PC-3 (cell line): Measurements from ENCODE around the gene KAZN. TPM values are rescaled to one million over a fixed set of nuclear protein-coding genes. Genes with fewer than 3 reads are reported as not detected.

Experiments used
- ATAC-seq: fragments of 200-7000 bp; cut with Tn5 transposase; 2 replicates; pipeline ENCODE4 v1.9.1; 2020; ENCODE audit warnings: mild to moderate bottlenecking, moderate library complexity
- BruUV-seq: library from RNA; stranded (reverse); fragments of 400-500 nt; replicated peaks from 2 replicates; lab custom pipeline; 2021; lab: Mats Ljungman, UMichigan
- CTCF ChIA-PET: fragments of 300-600 bp; sonication (Branson Sonifier 250); formaldehyde crosslinking; loops from one replicate; lab custom pipeline; 2022; ENCODE audit warnings: antibody characterized with exemption; lab: Charles Lee
- POLR2A ChIA-PET: fragments of 300-600 bp; sonication (Branson Sonifier 250); formaldehyde crosslinking; loops from one replicate; lab custom pipeline; 2022; ENCODE audit warnings: antibody characterized with exemption; ENCODE audit not compliant: unreplicated experiment; lab: Charles Lee
- DNase-seq: peaks from one replicate; pipeline ENCODE4 v3.0.0-alpha.2; 2015
- H2AFZ ChIP-seq: fragments of 300-600 bp; sonication (generic); 2 replicates; pipeline ENCODE4 v1.6.0; 2016; ENCODE audit warnings: antibody characterized with exemption, low read length
- H3F3A ChIP-seq: fragments of 300-600 bp; sonication (generic); one replicate; pipeline ENCODE4 v1.6.0; 2017; ENCODE audit warnings: antibody characterized with exemption, low read length, control low read depth, mild to moderate bottlenecking; ENCODE audit not compliant: unreplicated experiment
- H3K27ac ChIP-seq: fragments of 300-600 bp; sonication (generic); 2 replicates; pipeline ENCODE4 v1.5.1; 2016; ENCODE audit warnings: mild to moderate bottlenecking, low read length
- H3K27me3 ChIP-seq: fragments of 300-600 bp; sonication (generic); 2 replicates; pipeline ENCODE4 v1.6.1; 2016; ENCODE audit warnings: low read length, mixed read lengths
- H3K36me3 ChIP-seq: fragments of 300-600 bp; sonication (generic); 2 replicates; pipeline ENCODE4 v1.6.1; 2016; ENCODE audit warnings: low read depth, mixed run types, low read length, mixed read lengths
- H3K4me1 ChIP-seq: fragments of 300-600 bp; sonication (generic); 2 replicates; pipeline ENCODE4 v1.5.1; 2016; ENCODE audit warnings: low read length; ENCODE audit not compliant: insufficient read depth
- H3K4me2 ChIP-seq: fragments of 300-600 bp; sonication (generic); 2 replicates; pipeline ENCODE4 v1.6.0; 2016; ENCODE audit warnings: low read length
- H3K4me3 ChIP-seq: fragments of 300-600 bp; sonication (generic); 2 replicates; pipeline ENCODE4 v1.5.1; 2016; ENCODE audit warnings: mild to moderate bottlenecking, low read length, mixed read lengths
- H3K79me2 ChIP-seq: fragments of 300-600 bp; sonication (generic); 2 replicates; pipeline ENCODE4 v1.6.1; 2017; ENCODE audit warnings: low read length, mixed read lengths
- H3K9ac ChIP-seq: fragments of 300-600 bp; sonication (generic); 2 replicates; pipeline ENCODE4 v1.6.0; 2016; ENCODE audit warnings: mild to moderate bottlenecking, low read length
- H3K9me2 ChIP-seq: fragments of 300-600 bp; sonication (generic); replicated peaks from 2 replicates; pipeline ENCODE4 v1.6.1; 2016; ENCODE audit warnings: mixed run types, low read length, mixed read lengths
- H3K9me3 ChIP-seq: fragments of 300-600 bp; sonication (generic); 2 replicates; pipeline ENCODE4 v1.6.1; 2016; ENCODE audit warnings: low read length, mixed read lengths
- H4K20me1 ChIP-seq: fragments of 300-600 bp; sonication (generic); 2 replicates; pipeline ENCODE4 v1.6.1; 2016; ENCODE audit warnings: low read length, mixed read lengths
- CTCF ChIP-seq: fragments of 300-600 bp; sonication (generic); conservative IDR thresholded peaks from 2 replicates; pipeline ENCODE4 v1.5.1; 2017; ENCODE audit warnings: antibody characterized with exemption, low read depth, mild to moderate bottlenecking, low read length
- EZH2 ChIP-seq: fragments of 300-600 bp; sonication (generic); IDR thresholded peaks from one replicate; pipeline ENCODE4 v1.6.1; 2017; ENCODE audit warnings: antibody characterized with exemption, mild to moderate bottlenecking, low read length; ENCODE audit not compliant: unreplicated experiment
- EZH2phosphoT487 ChIP-seq: fragments of 300-600 bp; sonication (generic); IDR thresholded peaks from 2 replicates; pipeline ENCODE4 v1.6.1; 2018; ENCODE audit warnings: mild to moderate bottlenecking, antibody characterized with exemption, low read length, borderline replicate concordance
- intact Hi-C: fragments of 100-400 bp; cut with micrococcal nuclease; formaldehyde crosslinking; loops from 2 replicates; pipeline ENCODE4 v1.9.0; 2023
- total RNA-seq: library from RNA; depleted of rRNA; stranded (reverse); fragments of >200 nt; gene quantifications from 2 replicates; pipeline ENCODE4 v1.2.3, GENCODE V29; 2014

Gene KAZN
- total RNA-seq, 1 experiment from 2014 or later: 2.0 TPM

GRCh38 chr1:15004396-15004795 is 405.9 kb downstream of the KAZN start:
- H3F3A ChIP-seq: no peaks in the 10 kb centered on the region
- ChIA-PET CTCF (no interaction called here), POLR2A (no interaction called here)
- H3K27ac ChIP-seq: no peak overlapping the region
- ATAC-seq (no peak), DNase-seq (peak; percentile 4)
- BruUV-seq: no TSS peak
- H3K4me2 ChIP-seq: no peak overlapping the region
- no peaks in the 10 kb centered on the region for H3K27me3 ChIP-seq
- H3K36me3 ChIP-seq: no peaks in the 10 kb centered on the region
- H2AFZ ChIP-seq: no peak overlapping the region
- no peak for TF ChIP-seq EZH2
- TF ChIP-seq EZH2phosphoT487: no peak
- no peak for TF ChIP-seq CTCF
- no peaks in the 10 kb centered on the region for H3K79me2 ChIP-seq
- H3K4me1 ChIP-seq: no peaks in the 10 kb centered on the region
- no peaks in the 10 kb centered on the region for H3K9me2 ChIP-seq
- no peaks in the 10 kb centered on the region for H4K20me1 ChIP-seq
- intact Hi-C loops: no loop called here
- no peak overlapping the region for H3K4me3 ChIP-seq
- H3K9ac ChIP-seq: no peak overlapping the region
- H3K9me3 ChIP-seq: no peaks in the 10 kb centered on the region

- CTCF ChIA-PET: no interaction called here
- H3K36me3 ChIP-seq: no peaks in the 10 kb centered on the region
- H3K79me2 ChIP-seq: no peaks in the 10 kb centered on the region
- H3K9me3 ChIP-seq: no peaks in the 10 kb centered on the region
- no peaks in the 10 kb centered on the region for H4K20me1 ChIP-seq
- no peak for TF ChIP-seq CTCF
- no peak for TF ChIP-seq EZH2
- TF ChIP-seq EZH2phosphoT487: no peak
- POLR2A ChIA-PET: no interaction called here
- DNase-seq (no peak), ATAC-seq (peak; percentile 38; the same call in 1 of the 2 replicates)
- no peaks in the 10 kb centered on the region for H3F3A ChIP-seq
- no TSS peak for BruUV-seq
- H3K4me2 ChIP-seq: no peak overlapping the region
- H3K9ac ChIP-seq: no peak overlapping the region
- H2AFZ ChIP-seq: no peak overlapping the region
- no peak overlapping the region for H3K27ac ChIP-seq
- no peaks in the 10 kb centered on the region for H3K4me1 ChIP-seq
- H3K27me3 ChIP-seq: no peaks in the 10 kb centered on the region
- intact Hi-C loops: no loop called here
- no peaks in the 10 kb centered on the region for H3K9me2 ChIP-seq
- H3K4me3 ChIP-seq: no peak overlapping the region
Observed at GRCh38 chr1:15005116-15005515, 406.6 kb downstream of the KAZN start.

GRCh38 chr1:15007368-15007767 is 408.9 kb downstream of the KAZN start:
- Histone ChIP-seq H3K9me3 (no peaks in the 10 kb centered on the region), H3K9ac (no peak overlapping the region), H3K27ac (no peak overlapping the region), H3K36me3 (no peaks in the 10 kb centered on the region), H3K4me1 (no peaks in the 10 kb centered on the region), H3F3A (no peaks in the 10 kb centered on the region), H3K79me2 (no peaks in the 10 kb centered on the region), H3K4me2 (no peak overlapping the region), H3K27me3 (no peaks in the 10 kb centered on the region), H3K9me2 (no peaks in the 10 kb centered on the region), H2AFZ (no peak overlapping the region), H3K4me3 (no peak overlapping the region), H4K20me1 (no peaks in the 10 kb centered on the region)
- DNase-seq (no peak), ATAC-seq (no peak)
- ChIA-PET CTCF (no interaction called here), POLR2A (no interaction called here)
- BruUV-seq: no TSS peak
- TF ChIP-seq EZH2 (no peak), CTCF (no peak), EZH2phosphoT487 (no peak)
- intact Hi-C loops: no loop called here
